GM19372 (cell line): ENCODE data around the gene FGFR2.

Experiments used
- ATAC-seq: cut with Tn5 transposase; IDR thresholded peaks from one replicate; pipeline ENCODE4 v1.9.1; 2021; ENCODE audit warnings: mild to moderate bottlenecking, low read depth, moderate library complexity; ENCODE audit not compliant: unreplicated experiment

The FGFR2 gene

DNA sequence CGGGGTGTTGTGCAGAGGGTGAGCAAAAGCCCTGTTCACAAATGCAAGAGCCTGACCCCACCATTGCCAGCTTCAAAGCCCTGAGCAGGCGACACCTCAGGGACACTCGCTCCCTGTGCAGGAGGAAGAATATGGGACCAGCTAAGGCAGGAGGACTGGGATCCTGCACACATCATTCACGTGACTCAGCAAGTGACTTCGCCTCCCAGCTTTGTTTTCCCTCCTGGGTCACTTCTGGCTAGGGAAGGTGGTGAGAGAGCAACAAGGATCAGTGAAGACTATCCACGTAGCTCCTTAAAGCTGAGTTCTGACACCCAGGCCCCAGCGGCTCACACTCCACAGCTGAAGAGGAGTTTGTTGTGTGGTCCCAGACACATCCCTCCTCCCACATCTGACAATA is 164.3 kb downstream of the FGFR2 start:
- ATAC-seq, result no peak

DNA sequence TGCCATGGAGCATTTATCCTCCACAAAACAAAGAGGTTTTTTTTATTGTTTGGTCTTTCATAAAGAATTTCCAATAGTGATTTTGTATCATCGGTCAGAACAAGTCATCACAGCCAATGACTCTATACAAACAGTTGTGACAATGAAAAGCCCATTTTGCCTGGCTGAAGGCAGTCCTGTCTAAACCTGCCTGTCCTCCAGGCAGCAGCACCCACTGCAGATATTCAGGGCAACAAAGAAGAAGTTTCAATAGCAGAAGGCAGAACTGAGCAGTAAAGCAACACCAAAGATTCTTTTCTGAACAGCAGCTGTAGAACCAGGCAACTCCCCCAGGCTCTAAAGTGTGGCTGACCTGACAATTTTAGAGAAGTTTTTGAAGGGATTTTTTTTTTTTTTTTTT is 169.4 kb downstream of the FGFR2 start:
- no peak for ATAC-seq
